ENCODE data around the gene NFIX.

The NFIX gene

DNA sequence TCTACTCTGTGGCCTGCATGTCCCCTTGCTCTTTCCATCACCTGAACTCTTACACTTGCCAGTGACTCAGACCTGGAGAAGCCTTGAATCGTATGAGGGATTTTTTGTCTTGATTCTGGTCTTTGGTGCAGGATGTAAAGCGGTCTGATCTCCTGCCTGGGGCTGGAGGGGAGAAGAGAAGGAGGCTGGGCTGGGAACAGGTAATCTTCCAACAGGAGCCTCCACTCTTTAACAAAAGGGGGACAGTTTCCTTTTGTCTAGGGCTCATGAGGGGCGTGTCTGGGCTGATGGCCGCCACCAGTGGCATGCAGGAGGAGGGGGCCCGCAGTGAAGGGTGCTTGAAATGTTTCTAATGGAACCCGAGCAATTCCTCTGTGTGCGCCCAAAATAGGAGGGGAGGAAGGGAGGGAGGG lies 24.7 kb downstream of the NFIX start:
- H3K27me3 ChIP-seq = peaks cover 90% of the 10 kb centered on the region
- H3K9me3 ChIP-seq = no peaks in the 10 kb centered on the region
- TF ChIP-seq, protein P1, sequence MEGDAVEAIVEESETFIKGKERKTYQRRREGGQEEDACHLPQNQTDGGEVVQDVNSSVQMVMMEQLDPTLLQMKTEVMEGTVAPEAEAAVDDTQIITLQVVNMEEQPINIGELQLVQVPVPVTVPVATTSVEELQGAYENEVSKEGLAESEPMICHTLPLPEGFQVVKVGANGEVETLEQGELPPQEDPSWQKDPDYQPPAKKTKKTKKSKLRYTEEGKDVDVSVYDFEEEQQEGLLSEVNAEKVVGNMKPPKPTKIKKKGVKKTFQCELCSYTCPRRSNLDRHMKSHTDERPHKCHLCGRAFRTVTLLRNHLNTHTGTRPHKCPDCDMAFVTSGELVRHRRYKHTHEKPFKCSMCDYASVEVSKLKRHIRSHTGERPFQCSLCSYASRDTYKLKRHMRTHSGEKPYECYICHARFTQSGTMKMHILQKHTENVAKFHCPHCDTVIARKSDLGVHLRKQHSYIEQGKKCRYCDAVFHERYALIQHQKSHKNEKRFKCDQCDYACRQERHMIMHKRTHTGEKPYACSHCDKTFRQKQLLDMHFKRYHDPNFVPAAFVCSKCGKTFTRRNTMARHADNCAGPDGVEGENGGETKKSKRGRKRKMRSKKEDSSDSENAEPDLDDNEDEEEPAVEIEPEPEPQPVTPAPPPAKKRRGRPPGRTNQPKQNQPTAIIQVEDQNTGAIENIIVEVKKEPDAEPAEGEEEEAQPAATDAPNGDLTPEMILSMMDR (IDR thresholded peaks at IDR 0.05) = no peak
- H3K27ac ChIP-seq = no peak overlapping the region
- peaks cover 0 to 21% of the 10 kb centered on the region in 2 experiments for H3K4me1 ChIP-seq (ENCODE audit: control insufficient read depth in 1 of 2, insufficient read depth in 1 of 2, low read depth in 1 of 2, low read length in 1 of 2)
- no peak overlapping the region for H3K4me3 ChIP-seq (ENCODE audit: low read depth in 1 of 2, low read length in 1 of 2)
- H3K36me3 ChIP-seq = no peaks in the 10 kb centered on the region

DNA sequence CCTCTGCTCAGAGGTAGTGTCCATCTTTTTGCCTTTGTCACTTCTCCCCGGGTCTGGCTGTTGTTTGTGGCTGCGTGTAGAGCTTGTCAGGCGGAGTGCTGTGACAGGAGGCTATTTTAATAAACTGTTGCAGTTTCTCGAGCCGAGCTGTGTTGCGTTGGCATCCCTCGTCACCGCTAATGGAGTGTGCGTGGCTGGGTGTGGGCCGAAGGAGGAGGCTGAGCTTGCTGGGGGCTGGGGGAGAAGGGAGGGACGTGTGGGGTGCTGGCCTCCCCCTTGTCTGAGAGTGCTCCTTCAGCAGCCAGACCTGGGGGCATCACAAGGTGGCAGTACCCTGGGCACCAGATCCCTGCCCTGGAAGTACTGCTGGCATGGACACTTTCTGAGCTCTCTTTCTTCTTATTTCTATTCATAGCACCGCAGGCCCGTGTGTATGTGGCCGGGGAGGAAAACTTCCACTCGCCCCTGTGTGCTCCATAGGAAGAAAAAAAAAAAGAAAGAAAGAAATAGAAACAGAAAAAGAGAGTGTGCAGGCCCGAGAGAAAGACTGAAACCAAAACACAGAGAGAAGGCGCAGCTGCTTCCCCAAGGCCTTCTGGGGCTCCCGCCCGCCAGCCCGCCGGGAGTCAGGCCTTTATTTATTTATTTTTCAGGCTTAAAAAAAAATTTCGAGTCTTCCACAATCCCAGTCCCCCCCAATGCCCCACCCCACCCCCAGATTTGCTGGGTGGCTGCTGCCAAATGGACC lies 27.0 kb downstream of the NFIX start:
- H3K4me1 ChIP-seq (ENCODE audit: control insufficient read depth in 1 of 2, insufficient read depth in 1 of 2, low read depth in 1 of 2, low read length in 1 of 2) = peaks cover 0 to 21% of the 10 kb centered on the region in 2 experiments
- H3K27ac ChIP-seq = no peak overlapping the region
- no peaks in the 10 kb centered on the region for H3K36me3 ChIP-seq
- H3K4me3 ChIP-seq (ENCODE audit: low read depth in 1 of 2, low read length in 1 of 2) = no peak overlapping the region
- TF ChIP-seq, protein P1 (IDR thresholded peaks at IDR 0.05) = no peak
- no peaks in the 10 kb centered on the region for H3K9me3 ChIP-seq
- H3K27me3 ChIP-seq = peaks cover 90% of the 10 kb centered on the region

DNA sequence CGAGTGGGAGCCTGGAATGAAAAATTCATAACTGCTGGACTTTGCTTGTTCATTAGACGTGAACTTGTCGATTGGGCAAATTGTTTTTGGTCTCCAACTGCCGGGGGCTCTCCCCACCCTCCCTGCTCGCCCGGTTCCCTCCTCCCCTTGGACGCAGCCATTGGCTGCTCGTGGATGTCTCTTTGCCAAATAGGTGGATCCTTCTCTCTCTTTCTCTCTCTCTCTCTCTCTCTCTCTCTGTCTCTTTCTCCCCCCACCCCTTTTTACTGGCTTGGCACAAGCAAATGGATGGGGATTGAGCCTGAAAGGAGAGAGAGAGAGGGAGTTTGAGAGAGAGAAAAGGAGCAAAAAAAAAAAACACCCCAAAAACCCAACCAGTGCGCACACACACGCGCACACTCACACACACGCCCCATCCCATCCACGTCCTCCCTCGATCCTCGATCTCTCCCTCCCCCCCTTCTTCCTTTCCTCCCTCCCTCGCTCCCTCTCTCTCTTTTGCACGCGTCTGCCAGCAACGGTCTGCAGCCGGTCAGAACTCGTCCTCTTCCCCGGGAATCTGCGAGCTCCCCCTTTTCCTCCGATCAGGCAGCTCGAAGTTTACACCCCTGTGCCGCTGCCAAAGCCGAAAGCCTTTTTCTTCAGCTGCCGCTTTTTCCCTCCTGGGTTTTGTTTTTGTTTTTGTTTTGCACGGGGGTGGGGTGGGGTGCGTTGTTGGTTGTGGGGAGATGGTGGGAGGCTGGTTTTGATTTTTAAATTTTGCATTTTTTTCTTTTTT lies 27.8 kb downstream of the NFIX start:
- H3K36me3 ChIP-seq = no peaks in the 10 kb centered on the region
- no peak overlapping the region for H3K27ac ChIP-seq
- TF ChIP-seq, protein P1 (IDR thresholded peaks at IDR 0.05) = no peak
- H3K27me3 ChIP-seq = peaks cover 86% of the 10 kb centered on the region
- peaks cover 0 to 21% of the 10 kb centered on the region in 2 experiments for H3K4me1 ChIP-seq (ENCODE audit: control insufficient read depth in 1 of 2, insufficient read depth in 1 of 2, low read depth in 1 of 2, low read length in 1 of 2)
- peak overlapping the region in 1 of 2 experiments; percentile 48 for H3K4me3 ChIP-seq (ENCODE audit: low read depth in 1 of 2, low read length in 1 of 2)
- no peaks in the 10 kb centered on the region for H3K9me3 ChIP-seq

DNA sequence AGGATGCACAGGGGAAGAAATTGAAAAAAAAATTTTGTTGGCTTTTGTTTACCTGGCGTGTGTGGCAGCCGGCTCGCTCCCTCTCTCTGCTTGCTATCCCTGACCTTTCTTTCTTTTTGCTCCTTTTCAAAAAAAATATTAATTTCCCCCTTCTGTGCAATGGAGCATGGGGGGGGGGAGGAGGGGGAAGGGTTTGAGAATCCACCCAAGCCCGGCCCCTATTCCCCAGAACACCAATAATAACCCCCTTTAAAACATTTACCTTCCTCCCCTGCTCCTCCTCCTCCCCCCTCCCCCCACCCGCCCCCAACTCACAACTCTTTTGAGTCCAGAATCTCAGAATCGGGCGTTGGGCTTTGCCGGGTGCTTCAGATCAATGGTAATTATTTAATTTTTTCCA lies 28.4 kb downstream of the NFIX start:
- H3K4me3 ChIP-seq (ENCODE audit: low read depth in 1 of 2, low read length in 1 of 2) = peak overlapping the region in 1 of 2 experiments; percentile 48

DNA sequence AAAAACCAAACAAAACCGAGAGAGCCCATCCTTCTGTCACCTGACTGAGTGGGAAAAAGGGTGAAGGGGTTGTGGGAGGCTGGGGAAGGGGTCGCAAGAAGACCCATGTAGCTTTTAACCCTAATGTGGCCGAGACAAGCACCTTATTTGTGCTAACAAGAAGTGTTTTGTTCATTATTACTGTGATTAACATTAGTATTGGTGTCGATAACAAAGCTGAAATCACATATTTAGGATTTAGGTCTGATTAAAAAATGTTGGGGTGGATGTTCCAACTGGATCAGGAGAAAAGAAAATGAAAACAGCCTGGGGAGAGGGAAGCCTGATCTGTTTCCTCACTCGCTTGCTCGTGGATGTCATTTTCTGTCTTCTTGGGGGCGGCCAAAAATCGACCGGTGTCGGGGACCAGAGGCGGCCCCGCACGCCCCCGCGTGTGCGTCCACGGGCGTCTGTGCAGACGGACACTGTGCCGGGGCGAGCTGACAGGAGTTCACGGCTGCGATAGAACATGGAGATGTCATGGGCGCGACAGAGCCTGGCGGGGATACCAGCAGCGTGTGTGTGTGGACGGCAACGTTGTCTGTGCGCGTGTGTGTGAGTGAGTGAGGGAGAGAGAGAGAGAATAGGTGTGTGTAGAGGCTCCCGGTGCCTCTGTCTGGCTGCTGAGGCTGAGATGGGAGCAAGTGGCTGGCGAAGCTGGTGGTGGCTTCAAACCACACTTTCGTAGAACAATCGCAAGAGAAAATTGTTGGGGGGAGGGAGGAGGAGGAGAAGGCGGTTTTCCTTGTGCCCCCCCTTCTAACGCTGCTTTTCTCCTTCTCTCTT lies 29.1 kb downstream of the NFIX start:
- H3K4me3 ChIP-seq (ENCODE audit: low read depth in 1 of 2, low read length in 1 of 2) = no peak overlapping the region
- H3K4me1 ChIP-seq (ENCODE audit: control insufficient read depth in 1 of 2, insufficient read depth in 1 of 2, low read depth in 1 of 2, low read length in 1 of 2) = peaks cover 0 to 21% of the 10 kb centered on the region in 2 experiments
- H3K9me3 ChIP-seq = no peaks in the 10 kb centered on the region
- H3K27me3 ChIP-seq = peaks cover 79% of the 10 kb centered on the region
- H3K27ac ChIP-seq = no peak overlapping the region
- TF ChIP-seq, protein P1 (IDR thresholded peaks at IDR 0.05) = no peak
- no peaks in the 10 kb centered on the region for H3K36me3 ChIP-seq

More for the DNA sequence above, 28.4 kb downstream of the NFIX start:
- Histone ChIP-seq H3K36me3 (no peaks in the 10 kb centered on the region), H3K4me1 (ENCODE audit: control insufficient read depth in 1 of 2, insufficient read depth in 1 of 2, low read depth in 1 of 2, low read length in 1 of 2) (peaks cover 0 to 21% of the 10 kb centered on the region in 2 experiments), H3K27ac (no peak overlapping the region), H3K27me3 (peaks cover 80% of the 10 kb centered on the region), H3K9me3 (no peaks in the 10 kb centered on the region)
- TF ChIP-seq, protein P1 (IDR thresholded peaks at IDR 0.05) = no peak
